ENCODE results near the gene CLDN22.

Gene CLDN22

DNA sequence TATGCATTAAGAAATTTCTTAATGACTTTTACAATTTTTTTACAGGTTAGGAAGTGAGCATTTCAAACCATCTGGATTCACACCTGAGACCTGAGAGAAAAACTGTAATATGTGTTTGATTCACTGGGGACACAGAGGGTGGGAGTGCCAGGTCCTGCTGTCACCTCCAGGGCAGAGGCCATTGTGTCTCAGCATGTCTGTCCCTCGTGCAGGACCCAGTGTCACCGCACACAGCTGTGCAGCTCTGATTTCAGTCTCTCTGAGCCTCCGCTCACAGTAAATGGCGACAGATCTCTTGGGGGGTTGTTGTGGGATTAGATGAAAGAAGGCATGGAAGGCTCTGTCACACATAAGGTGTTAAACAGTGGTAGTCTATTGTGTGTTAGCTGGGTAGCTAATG is 25.2 kb upstream of the CLDN22 start:
- DNase-seq (ENCODE audit: extremely low read depth, insufficient read length), result no peak

DNA sequence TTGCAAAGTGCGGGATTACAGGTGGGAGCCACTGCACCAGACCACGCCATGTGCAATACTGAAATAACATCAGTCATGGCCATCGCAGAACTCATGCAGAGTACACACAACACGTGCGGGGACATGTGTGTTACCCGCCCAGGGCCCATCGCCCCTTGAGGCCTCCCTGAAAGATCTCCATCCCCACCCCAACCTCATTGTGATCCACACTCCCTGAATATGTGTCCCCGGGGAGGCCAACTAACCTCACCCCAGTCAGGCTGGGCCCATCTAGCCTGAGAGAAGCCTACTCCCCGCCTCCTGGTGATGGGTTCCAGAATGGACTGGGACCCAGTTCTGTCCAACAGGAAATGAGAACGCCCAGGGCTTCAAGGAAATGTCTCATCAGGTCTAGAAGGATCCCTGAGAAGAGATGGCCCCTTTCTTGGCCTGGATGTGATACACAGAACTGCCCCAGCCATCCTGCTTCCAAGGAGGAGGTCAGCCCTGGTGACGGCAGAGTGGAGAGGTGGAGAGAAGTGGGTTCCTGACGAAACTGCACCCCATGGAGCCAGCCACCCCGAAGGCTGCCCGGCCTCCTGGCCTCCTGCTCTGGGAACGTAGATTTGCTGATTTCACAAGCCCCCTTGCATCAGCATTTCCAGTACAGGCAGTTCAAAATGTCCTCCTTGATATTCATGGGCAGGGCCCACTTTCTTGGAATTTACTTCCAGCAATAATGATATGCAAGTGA is 24.6 kb upstream of the CLDN22 start:
- no peak for DNase-seq (ENCODE audit: extremely low read depth, insufficient read length)
- no peaks in the 10 kb centered on the region; the same call in 1 of the 2 replicates for H3K27me3 ChIP-seq (replicated peaks; ENCODE audit: control insufficient read depth, insufficient read depth, low read length)
- TF ChIP-seq, protein P1, sequence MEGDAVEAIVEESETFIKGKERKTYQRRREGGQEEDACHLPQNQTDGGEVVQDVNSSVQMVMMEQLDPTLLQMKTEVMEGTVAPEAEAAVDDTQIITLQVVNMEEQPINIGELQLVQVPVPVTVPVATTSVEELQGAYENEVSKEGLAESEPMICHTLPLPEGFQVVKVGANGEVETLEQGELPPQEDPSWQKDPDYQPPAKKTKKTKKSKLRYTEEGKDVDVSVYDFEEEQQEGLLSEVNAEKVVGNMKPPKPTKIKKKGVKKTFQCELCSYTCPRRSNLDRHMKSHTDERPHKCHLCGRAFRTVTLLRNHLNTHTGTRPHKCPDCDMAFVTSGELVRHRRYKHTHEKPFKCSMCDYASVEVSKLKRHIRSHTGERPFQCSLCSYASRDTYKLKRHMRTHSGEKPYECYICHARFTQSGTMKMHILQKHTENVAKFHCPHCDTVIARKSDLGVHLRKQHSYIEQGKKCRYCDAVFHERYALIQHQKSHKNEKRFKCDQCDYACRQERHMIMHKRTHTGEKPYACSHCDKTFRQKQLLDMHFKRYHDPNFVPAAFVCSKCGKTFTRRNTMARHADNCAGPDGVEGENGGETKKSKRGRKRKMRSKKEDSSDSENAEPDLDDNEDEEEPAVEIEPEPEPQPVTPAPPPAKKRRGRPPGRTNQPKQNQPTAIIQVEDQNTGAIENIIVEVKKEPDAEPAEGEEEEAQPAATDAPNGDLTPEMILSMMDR (IDR thresholded peaks at IDR 0.05; ENCODE audit: insufficient read depth, low read length, poor library complexity, severe bottlenecking), result no peak
- H3K36me3 ChIP-seq (ENCODE audit: control insufficient read depth, insufficient read depth, low read length), result no peaks in the 10 kb centered on the region
- no peak overlapping the region for H3K4me3 ChIP-seq (replicated peaks; ENCODE audit: low read depth, low read length)

More for the DNA sequence above, 25.2 kb upstream of the CLDN22 start:
- TF ChIP-seq, protein P1 (IDR thresholded peaks at IDR 0.05; ENCODE audit: insufficient read depth, low read length, poor library complexity, severe bottlenecking), result no peak
- no peaks in the 10 kb centered on the region for H3K36me3 ChIP-seq (ENCODE audit: control insufficient read depth, insufficient read depth, low read length)
- H3K4me3 ChIP-seq (replicated peaks; ENCODE audit: low read depth, low read length), result no peak overlapping the region
- H3K27me3 ChIP-seq (replicated peaks; ENCODE audit: control insufficient read depth, insufficient read depth, low read length), result no peaks in the 10 kb centered on the region; the same call in 1 of the 2 replicates

DNA sequence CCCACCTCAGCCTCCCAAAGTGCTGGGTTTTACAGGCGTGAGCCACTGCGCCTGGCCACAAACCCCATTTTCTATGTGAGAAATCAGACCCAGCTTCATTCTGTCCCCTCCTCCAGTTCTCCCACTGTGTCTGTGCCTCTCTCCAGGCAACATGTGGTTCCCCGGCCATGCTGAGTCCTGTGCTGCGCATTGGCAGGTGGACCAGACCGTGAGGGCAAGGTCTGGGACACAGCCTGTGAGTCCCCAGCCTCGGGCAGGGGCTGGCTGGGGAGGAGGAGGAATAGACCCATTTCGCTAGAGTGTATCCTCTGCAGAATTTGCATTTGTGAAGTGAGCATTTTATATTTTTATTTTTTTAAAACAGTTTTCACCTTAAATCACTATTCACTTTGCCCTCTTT is 23.7 kb upstream of the CLDN22 start:
- H3K4me3 ChIP-seq (replicated peaks; ENCODE audit: low read depth, low read length), result no peak overlapping the region
- H3K27me3 ChIP-seq (replicated peaks; ENCODE audit: control insufficient read depth, insufficient read depth, low read length), result no peaks in the 10 kb centered on the region; the same call in 1 of the 2 replicates
- no peak for DNase-seq (ENCODE audit: extremely low read depth, insufficient read length)
- H3K36me3 ChIP-seq (ENCODE audit: control insufficient read depth, insufficient read depth, low read length), result no peaks in the 10 kb centered on the region
- TF ChIP-seq, protein P1 (IDR thresholded peaks at IDR 0.05; ENCODE audit: insufficient read depth, low read length, poor library complexity, severe bottlenecking), result no peak

DNA sequence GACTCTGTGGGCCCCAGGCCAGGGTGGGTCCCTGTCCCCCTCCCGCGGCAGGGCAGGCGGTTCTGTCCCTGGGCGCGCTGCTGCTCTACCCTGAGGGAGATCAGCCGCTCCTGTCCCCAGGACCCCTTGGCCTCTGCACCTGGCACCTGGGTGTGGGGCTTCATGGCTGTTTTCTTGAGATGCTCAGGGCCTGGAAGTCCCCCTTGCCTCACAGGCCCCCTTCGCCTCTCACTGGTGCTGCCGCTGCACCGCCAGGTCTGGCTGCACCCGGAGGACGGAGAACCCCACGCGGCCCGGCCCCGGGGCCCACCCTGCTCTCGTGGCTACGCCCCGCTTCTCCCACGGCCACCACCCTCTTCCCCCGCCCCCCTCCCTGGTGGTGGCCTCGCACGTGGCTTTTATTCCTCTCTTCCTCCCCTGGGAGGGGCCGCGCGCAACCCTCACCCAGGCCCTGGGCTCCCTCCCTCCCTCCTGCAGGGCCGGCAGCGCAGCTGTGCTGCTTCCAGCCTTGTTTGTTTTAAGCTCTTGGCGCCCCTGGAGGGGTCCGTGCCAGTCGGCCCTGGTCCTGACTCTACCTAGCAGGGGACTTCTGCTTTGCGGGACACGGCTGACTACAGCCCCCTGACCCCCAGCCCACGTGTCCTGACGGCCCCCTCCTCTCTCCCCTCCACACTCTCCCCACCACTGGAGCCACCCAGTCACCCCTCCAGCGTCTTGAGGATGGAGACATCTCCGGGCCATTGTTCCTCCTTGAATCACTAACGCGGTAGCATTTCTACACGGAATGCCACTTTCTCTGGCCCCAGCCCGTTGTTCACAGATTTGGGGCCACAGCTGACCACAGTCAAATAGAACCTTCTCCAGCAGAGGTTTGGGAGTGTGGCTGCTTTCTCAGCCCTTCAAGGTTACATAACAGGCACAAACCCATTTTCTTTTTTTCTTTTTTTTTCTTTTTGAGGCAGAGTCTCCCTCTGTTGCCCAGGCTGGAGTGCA is 22.8 kb upstream of the CLDN22 start:
- TF ChIP-seq, protein P1 (IDR thresholded peaks at IDR 0.05; ENCODE audit: insufficient read depth, low read length, poor library complexity, severe bottlenecking), result no peak
- Histone ChIP-seq H3K27me3 (replicated peaks; ENCODE audit: control insufficient read depth, insufficient read depth, low read length) (no peaks in the 10 kb centered on the region), H3K36me3 (ENCODE audit: control insufficient read depth, insufficient read depth, low read length) (no peaks in the 10 kb centered on the region), H3K4me3 (replicated peaks; ENCODE audit: low read depth, low read length) (no peak overlapping the region)
- DNase-seq (ENCODE audit: extremely low read depth, insufficient read length), result no peak

DNA sequence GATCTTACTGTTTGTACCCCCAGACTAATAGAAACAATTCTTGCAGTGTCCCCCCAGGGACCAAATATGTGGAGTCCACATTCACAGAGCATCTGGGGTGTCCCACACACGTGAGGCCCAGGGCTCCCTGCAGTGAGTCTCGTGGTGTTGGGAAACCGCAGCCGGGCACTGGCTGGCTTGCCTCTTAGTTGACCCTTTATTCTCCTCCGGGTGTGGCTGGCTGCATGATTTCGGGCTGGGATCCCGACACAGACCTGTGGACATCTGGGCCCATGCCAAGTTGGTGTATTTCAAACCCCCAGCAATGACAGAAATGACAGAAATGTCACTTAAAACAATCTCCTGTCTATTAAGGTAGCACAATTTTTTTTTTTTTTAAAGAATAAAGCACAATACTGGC is 17.8 kb upstream of the CLDN22 start:
- H3K4me3 ChIP-seq (replicated peaks; ENCODE audit: low read depth, low read length), result no peak overlapping the region
- TF ChIP-seq, protein P1 (IDR thresholded peaks at IDR 0.05; ENCODE audit: insufficient read depth, low read length, poor library complexity, severe bottlenecking), result no peak

More for the DNA sequence above, 17.8 kb upstream of the CLDN22 start:
- no peaks in the 10 kb centered on the region for H3K36me3 ChIP-seq (ENCODE audit: control insufficient read depth, insufficient read depth, low read length)
- H3K27me3 ChIP-seq (replicated peaks; ENCODE audit: control insufficient read depth, insufficient read depth, low read length), result no peaks in the 10 kb centered on the region
- no peak for DNase-seq (ENCODE audit: extremely low read depth, insufficient read length)

Measured in GM06990 (cell line).